Measurements from ENCODE around the gene ASPHD1.
"Not testable (repeated sequence)": the region's sequence is repeated elsewhere in the genome, so short reads cannot be mapped to it uniquely, and the experiment has no call there.

The ASPHD1 gene

DNA sequence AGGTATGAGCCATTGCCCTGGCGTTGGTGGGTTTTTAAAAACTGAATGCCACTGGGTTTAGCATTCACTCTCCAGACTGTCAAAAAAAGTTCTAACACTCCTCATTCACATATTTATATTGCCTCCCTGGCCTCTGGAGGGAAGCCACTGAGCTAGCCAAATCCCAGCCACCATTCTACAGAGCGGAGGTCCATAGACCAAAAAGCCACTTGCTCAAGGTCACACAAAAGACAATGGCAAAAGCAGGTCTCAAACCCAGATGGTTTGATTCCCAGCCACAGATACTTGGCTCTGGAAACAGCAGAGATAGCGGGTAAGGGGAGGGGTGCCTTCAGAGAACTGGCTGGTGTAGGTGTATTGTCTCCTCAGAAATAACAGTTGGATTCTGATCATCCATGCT is 19.2 kb upstream of the ASPHD1 start:
- no peak for DNase-seq (ENCODE audit: low spot score)
- TF ChIP-seq, protein P1, sequence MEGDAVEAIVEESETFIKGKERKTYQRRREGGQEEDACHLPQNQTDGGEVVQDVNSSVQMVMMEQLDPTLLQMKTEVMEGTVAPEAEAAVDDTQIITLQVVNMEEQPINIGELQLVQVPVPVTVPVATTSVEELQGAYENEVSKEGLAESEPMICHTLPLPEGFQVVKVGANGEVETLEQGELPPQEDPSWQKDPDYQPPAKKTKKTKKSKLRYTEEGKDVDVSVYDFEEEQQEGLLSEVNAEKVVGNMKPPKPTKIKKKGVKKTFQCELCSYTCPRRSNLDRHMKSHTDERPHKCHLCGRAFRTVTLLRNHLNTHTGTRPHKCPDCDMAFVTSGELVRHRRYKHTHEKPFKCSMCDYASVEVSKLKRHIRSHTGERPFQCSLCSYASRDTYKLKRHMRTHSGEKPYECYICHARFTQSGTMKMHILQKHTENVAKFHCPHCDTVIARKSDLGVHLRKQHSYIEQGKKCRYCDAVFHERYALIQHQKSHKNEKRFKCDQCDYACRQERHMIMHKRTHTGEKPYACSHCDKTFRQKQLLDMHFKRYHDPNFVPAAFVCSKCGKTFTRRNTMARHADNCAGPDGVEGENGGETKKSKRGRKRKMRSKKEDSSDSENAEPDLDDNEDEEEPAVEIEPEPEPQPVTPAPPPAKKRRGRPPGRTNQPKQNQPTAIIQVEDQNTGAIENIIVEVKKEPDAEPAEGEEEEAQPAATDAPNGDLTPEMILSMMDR (IDR thresholded peaks at IDR 0.05; ENCODE audit: extremely low read depth, missing control alignments), result no peak

DNA sequence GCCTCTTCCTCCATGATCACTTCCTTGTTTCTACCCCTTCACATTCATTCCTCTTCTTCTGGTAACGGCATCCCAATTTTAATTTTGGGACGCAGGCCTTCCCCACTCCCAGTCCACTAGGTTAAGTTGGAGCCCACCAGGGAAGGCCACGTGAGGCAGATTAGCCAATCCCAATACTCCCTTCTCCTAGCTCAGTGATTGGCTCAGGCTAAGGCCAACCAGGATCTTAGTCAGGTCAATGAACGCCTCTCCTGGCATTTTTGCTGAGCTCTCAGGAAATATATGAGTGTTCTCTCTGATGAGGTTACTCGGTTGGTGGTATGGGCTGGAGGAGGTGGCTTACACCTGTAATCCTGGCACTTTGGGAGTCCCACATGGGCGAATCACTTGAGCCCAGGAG is 16.3 kb upstream of the ASPHD1 start:
- no peak for DNase-seq (ENCODE audit: low spot score)
- TF ChIP-seq, protein P1 (IDR thresholded peaks at IDR 0.05; ENCODE audit: extremely low read depth, missing control alignments), result no peak

DNA sequence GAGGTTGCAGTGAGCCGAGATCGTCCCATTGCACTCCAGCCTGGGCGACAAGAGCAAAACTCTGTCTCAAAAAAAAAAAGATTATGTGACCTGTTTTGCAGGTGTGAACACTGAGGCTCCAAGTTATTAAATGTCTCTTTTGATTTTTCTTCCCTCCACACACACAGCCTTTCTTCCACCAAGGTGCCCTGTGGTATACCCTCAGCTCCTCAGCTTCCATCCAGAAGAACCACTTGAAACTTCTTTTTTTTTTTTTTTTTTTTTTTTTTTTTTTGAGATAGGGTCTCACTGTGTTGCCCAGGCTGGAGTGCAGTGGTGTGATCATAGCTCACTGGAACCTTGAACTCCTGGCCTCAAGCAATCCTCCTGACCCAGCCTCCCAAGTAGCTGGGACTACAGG is 10.9 kb upstream of the ASPHD1 start:
- not testable (repeated sequence) for DNase-seq (ENCODE audit: low spot score)

DNA sequence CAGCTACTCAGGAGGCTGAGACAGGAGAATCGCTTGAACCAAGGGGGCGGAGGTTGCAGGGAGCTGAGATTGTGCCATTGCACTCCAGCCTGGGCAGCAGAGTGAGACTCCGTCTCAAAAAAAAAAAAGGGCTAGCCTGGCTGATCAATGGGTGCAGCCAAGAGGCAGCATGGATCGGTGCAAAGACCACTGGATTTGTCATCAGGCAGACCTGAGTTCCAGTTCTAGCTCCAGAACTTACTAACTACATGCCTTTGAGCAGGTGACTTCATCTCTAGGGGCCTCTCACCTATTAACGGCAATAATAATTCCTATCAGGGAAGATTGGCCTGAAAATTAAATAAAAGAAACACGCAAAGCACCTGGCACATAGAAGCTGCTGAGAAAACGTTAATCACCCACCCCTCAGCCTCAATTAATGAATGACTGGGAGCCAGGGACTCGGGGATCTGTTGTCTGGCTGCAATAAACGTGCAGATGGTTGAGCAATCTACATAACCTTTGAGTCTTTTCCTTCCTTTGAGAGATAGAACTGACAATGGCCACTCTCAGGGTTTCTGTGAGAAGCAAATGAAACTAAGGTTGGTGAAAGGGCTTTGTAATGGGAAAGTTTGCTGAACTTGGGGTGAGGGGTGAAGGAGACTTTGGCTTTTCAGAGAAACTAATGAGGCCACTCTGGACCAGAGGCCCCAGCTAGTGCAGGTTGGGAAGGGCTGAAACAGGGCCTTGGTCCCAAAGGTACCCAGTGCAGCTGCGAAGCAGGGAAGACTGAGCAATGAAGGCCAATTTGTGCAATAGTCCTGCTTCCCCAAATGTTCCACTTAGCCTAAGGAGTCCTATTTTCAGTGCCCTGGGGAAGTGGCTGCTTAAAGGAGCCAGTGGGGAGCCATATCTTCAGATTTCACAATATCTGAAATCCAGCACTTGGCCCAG is 8.5 kb upstream of the ASPHD1 start:
- no peak for DNase-seq (ENCODE audit: low spot score)

DNA sequence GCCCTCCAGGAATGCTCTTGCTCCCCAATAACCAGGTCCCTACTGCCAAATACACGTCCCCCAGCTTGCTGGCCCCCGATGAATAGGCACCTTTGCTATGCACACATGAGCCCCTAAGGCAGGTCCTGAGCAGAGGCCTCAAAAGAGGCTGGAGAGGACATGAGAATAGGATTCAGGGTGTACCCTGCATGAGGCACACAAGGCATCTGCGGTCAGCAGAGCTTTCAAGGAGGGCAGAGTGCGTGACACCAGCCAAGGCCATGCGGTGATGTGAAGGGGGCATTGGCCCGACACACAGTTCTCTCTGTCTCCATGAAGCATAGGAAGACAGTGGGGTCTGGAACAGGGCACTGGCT is 7.9 kb upstream of the ASPHD1 start:
- TF ChIP-seq, protein P1 (IDR thresholded peaks at IDR 0.05; ENCODE audit: extremely low read depth, missing control alignments), result no peak
- no peak for DNase-seq (ENCODE audit: low spot score)

More for the DNA sequence above, 8.5 kb upstream of the ASPHD1 start:
- TF ChIP-seq, protein P1 (IDR thresholded peaks at IDR 0.05; ENCODE audit: extremely low read depth, missing control alignments), result no peak

DNA sequence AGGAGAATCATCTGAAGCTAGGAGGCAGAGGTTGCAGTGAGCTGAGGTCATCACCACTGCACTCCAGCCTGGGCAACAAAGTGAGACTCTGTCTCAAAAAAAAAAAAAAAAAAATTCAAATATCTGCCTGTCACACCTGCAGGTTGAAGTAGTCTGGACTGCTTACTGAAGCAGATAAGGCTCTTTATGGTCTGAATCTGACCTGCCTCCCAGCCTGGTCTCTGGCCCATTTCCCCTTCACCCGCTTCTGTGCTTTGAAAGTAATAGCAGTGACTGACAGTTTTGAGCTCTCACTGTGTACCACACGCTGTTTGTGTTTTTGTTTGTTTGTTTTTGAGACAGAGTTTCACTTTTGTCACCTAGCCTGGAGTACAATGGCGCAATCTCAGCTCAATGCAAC is 6.7 kb upstream of the ASPHD1 start:
- TF ChIP-seq, protein P1 (IDR thresholded peaks at IDR 0.05; ENCODE audit: extremely low read depth, missing control alignments), result no peak

DNA sequence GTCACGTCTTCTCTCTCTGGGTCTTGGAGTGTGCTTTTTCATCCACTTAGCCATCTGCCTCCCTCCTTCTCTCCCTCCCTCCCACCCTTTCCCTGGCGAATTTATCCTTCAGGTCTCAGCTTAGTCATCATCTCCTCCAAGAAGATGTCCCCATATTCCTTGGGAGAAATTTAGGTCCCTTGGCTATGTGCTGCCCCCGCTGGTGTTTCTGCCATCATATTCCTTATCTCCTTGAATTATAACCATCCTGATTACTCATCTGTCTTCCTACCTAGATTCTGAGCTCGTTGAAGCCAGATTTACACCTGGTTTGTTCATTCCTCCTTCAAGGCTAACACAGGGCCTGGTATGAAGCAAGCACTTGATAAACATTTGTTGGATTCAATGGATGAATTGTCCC is 5.9 kb upstream of the ASPHD1 start:
- TF ChIP-seq, protein P1 (IDR thresholded peaks at IDR 0.05; ENCODE audit: extremely low read depth, missing control alignments), result no peak
- DNase-seq (ENCODE audit: low spot score), result no peak

More for the DNA sequence above, 6.7 kb upstream of the ASPHD1 start:
- DNase-seq (ENCODE audit: low spot score), result no peak

DNA sequence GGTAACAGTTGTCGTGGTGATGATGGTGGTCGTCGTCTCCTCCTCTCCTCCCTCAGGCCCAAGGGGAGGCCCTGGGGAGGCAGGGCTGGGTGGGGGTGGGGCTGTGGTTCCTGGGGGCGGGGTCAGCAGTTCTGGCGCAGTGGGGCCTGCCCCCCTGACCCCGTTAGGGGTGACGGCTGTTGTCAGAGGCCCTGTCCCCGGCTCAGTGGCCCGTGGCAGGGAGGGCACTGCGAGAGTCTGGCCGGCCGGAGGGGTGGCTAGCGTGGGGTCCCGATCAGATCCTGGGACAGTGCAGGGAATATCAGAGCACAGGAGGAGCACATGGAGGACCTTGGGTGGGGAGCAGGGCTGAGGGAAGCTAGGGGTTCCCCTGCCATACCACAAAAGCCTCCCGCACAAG is 3.4 kb upstream of the ASPHD1 start:
- TF ChIP-seq, protein P1 (IDR thresholded peaks at IDR 0.05; ENCODE audit: extremely low read depth, missing control alignments), result no peak

More for the DNA sequence above, 3.4 kb upstream of the ASPHD1 start:
- no peak for DNase-seq (ENCODE audit: low spot score)

Measured in GM20000 (cell line).